Suprapubic skin (tissue), 4 donors: ENCODE measurements around the gene ZNF674. TPM values are rescaled to one million over a fixed set of nuclear protein-coding genes. Genes with fewer than 3 reads are reported as not detected.

Experiments
- DNase-seq, 2 donors: peaks; one replicate each; pipeline ENCODE4 v3.0.0-alpha.2; 2019; ENCODE audit warnings: low spot score in 2 of 2
- H3K27ac ChIP-seq: fragments of 200-600 bp; sonication (generic); one replicate; pipeline ENCODE4 v1.5.1; 2019
- H3K27me3 ChIP-seq: fragments of 200-600 bp; sonication (generic); one replicate; pipeline ENCODE4 v1.5.1; 2019
- H3K36me3 ChIP-seq: fragments of 200-600 bp; sonication (generic); one replicate; pipeline ENCODE4 v1.5.1; 2019
- H3K4me1 ChIP-seq: fragments of 200-600 bp; sonication (generic); one replicate; pipeline ENCODE4 v1.5.1; 2019
- H3K4me3 ChIP-seq: fragments of 200-600 bp; sonication (generic); one replicate; pipeline ENCODE4 v1.5.1; 2019; ENCODE audit warnings: mild to moderate bottlenecking
- H3K9me3 ChIP-seq: fragments of 200-600 bp; sonication (generic); one replicate; pipeline ENCODE4 v1.5.1; 2019
- CTCF ChIP-seq, 2 donors: fragments of 200-600 bp in 1 of 2; fragments of 450-650 bp in 1 of 2; sonication (generic) in 1 of 2; IDR thresholded peaks; one replicate each; pipeline ENCODE4 v1.5.1; 2016 to 2019; ENCODE audit warnings: antibody characterized with exemption in 2 of 2, mild to moderate bottlenecking in 1 of 2, moderate library complexity in 1 of 2
- EP300 ChIP-seq: sonication (generic); formaldehyde crosslinking; IDR thresholded peaks from one replicate; pipeline ENCODE4 v1.6.1; 2017; ENCODE audit warnings: antibody characterized with exemption
- POLR2A ChIP-seq, 2 donors: fragments of 450-650 bp; IDR thresholded peaks; one replicate each; pipeline ENCODE4 v1.6.1; 2017; ENCODE audit warnings: antibody characterized with exemption in 2 of 2, mild to moderate bottlenecking in 2 of 2, moderate library complexity in 2 of 2
- POLR2AphosphoS5 ChIP-seq, 3 donors: sonication (generic); formaldehyde crosslinking; IDR thresholded peaks; one replicate each; pipeline ENCODE4 v1.6.1; 2017; ENCODE audit warnings: antibody characterized with exemption in 3 of 3
- WGBS: methylation state at CpG from one replicate; pipeline ENCODE4 v1.1.5; 2018; 5-methylcytosine and 5-hydroxymethylcytosine counted together
- total RNA-seq, 4 donors: library from RNA; depleted of rRNA; stranded (reverse); fragments of >200 nt; gene quantifications; one replicate each; pipeline ENCODE4 v1.1.0, GENCODE V29; 2016

The ZNF674 gene
- total RNA-seq, 4 donors from 2014 or later = 1.9 to 6.2 (median 3.7) TPM

DNA sequence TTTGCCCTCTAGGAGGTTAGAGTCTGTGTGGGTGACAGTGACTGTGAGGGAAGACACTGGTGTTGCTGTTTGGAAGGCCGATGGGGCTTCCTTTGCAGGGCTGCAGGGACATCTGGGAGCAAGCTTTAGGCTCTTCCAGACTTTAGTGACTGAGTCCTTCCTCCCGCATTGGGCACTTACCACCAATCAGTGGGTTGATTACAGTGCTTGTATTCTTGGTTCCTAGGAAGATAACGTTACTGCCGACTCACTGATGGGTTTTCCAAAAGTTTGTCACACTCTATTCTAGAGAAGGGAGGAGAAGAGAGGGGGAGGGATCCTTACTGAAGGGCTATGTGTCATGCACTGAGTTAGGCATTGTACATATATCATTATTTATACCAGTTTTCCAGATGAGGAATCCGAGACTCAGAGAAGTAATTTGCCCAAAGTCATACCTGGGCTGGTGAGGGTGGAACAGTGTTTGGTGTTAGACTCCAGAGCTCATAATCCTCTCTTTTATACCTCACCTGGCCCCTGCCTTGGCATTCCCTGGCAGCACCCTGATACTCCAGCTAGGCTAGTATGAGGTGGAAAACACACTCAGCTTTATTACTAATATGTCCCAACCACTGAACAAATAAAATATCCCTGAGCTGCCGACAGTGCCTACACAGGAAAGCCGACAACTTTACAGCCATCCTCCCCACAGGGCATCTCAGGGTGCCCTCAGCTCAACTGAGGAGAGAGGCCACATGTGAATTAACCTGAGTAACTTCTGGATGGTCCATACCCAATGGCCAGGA, 32.2 kb upstream of the ZNF674 start:
- no peak for DNase-seq
- Histone ChIP-seq H3K36me3 (no peaks in the 10 kb centered on the region), H3K27ac (no peak overlapping the region), H3K4me1 (peaks cover 24% of the 10 kb centered on the region), H3K27me3 (no peaks in the 10 kb centered on the region), H3K4me3 (peak overlapping the region; percentile 61), H3K9me3 (no peaks in the 10 kb centered on the region)
- WGBS = 74% methylated on average over 7 of the region's 7 CpGs
- no peak for TF ChIP-seq POLR2AphosphoS5 (IDR thresholded peaks at IDR 0.05)
- no peak for TF ChIP-seq EP300

- 52% methylated on average over 3 of the region's 3 CpGs for WGBS
- peaks cover 18% of the 10 kb centered on the region for H3K4me1 ChIP-seq
- no peak for TF ChIP-seq EP300
- TF ChIP-seq CTCF (IDR thresholded peaks at IDR 0.05) = no peak
- no peak for TF ChIP-seq POLR2A (IDR thresholded peaks at IDR 0.05)
- TF ChIP-seq POLR2AphosphoS5 (IDR thresholded peaks at IDR 0.05) = no peak
- no peak for DNase-seq
- no peaks in the 10 kb centered on the region for H3K36me3 ChIP-seq
- peak overlapping the region; percentile 61 for H3K4me3 ChIP-seq
- H3K27me3 ChIP-seq = no peaks in the 10 kb centered on the region
- H3K27ac ChIP-seq = no peak overlapping the region
- no peaks in the 10 kb centered on the region for H3K9me3 ChIP-seq
Measured at GRCh38 chrX:46576458-46576857, 31.2 kb upstream of the ZNF674 start.

GRCh38 chrX:46575991-46576392, 30.8 kb upstream of the ZNF674 start:
- 31% methylated on average over 6 of the region's 6 CpGs for WGBS
- no peak for DNase-seq
- H3K36me3 ChIP-seq = no peaks in the 10 kb centered on the region
- peaks cover 18% of the 10 kb centered on the region for H3K4me1 ChIP-seq
- no peaks in the 10 kb centered on the region for H3K9me3 ChIP-seq
- peak overlapping the region; percentile 61 for H3K4me3 ChIP-seq
- TF ChIP-seq POLR2AphosphoS5 (IDR thresholded peaks at IDR 0.05) (no peak), POLR2A (IDR thresholded peaks at IDR 0.05) (no peak), EP300 (no peak), CTCF (IDR thresholded peaks at IDR 0.05) (no peak)
- H3K27ac ChIP-seq = peak overlapping the region; percentile 10
- H3K27me3 ChIP-seq = no peaks in the 10 kb centered on the region

GRCh38 chrX:46575586-46575985, 30.4 kb upstream of the ZNF674 start:
- TF ChIP-seq POLR2A (IDR thresholded peaks at IDR 0.05) = no peak
- no peak for TF ChIP-seq CTCF (IDR thresholded peaks at IDR 0.05)
- Histone ChIP-seq H3K4me3 (peak overlapping the region; percentile 61), H3K4me1 (peaks cover 18% of the 10 kb centered on the region), H3K36me3 (no peaks in the 10 kb centered on the region), H3K27ac (peak overlapping the region; percentile 10), H3K27me3 (no peaks in the 10 kb centered on the region), H3K9me3 (no peaks in the 10 kb centered on the region)
- 59% methylated on average over 6 of the region's 6 CpGs for WGBS
- DNase-seq = no peak

DNA sequence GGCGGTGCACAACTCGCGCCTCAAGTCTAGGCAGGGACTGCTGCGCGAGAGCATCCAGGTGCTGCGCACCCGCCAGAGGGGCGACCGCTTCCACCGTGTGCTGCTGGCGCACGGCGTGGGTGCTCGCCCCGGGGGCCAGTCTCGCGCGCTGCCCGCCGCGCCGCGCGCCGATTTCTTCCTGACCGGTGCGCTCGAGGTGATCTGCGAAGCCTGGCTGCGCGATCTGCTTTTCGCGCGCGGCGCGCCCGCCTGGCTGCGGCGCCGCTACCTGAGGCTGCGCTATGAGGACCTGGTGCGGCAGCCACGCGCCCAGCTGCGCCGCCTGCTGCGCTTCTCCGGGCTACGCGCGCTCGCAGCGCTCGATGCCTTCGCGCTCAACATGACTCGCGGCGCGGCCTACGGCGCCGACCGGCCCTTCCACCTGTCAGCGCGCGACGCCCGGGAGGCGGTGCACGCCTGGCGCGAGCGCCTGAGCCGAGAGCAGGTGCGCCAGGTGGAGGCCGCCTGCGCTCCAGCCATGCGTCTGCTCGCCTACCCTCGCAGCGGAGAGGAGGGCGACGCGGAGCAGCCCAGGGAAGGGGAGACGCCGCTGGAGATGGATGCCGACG, 29.7 kb upstream of the ZNF674 start:
- Histone ChIP-seq H3K9me3 (no peaks in the 10 kb centered on the region), H3K27me3 (no peaks in the 10 kb centered on the region), H3K27ac (no peak overlapping the region), H3K4me1 (peaks cover 18% of the 10 kb centered on the region), H3K4me3 (peak overlapping the region; percentile 61), H3K36me3 (no peaks in the 10 kb centered on the region)
- 77% methylated on average over 27 of the region's 90 CpGs for WGBS
- TF ChIP-seq CTCF (IDR thresholded peaks at IDR 0.05) (no peak), POLR2A (IDR thresholded peaks at IDR 0.05) (no peak), EP300 (no peak), POLR2AphosphoS5 (IDR thresholded peaks at IDR 0.05) (no peak)
- DNase-seq = no peak
